ENCODE results near the gene MGAT5. TPM values are rescaled to one million over a fixed set of nuclear protein-coding genes. Genes with fewer than 3 reads are reported as not detected.

Gene MGAT5
- total RNA-seq, 1 experiment from 2014 or later: 52.4 TPM

DNA sequence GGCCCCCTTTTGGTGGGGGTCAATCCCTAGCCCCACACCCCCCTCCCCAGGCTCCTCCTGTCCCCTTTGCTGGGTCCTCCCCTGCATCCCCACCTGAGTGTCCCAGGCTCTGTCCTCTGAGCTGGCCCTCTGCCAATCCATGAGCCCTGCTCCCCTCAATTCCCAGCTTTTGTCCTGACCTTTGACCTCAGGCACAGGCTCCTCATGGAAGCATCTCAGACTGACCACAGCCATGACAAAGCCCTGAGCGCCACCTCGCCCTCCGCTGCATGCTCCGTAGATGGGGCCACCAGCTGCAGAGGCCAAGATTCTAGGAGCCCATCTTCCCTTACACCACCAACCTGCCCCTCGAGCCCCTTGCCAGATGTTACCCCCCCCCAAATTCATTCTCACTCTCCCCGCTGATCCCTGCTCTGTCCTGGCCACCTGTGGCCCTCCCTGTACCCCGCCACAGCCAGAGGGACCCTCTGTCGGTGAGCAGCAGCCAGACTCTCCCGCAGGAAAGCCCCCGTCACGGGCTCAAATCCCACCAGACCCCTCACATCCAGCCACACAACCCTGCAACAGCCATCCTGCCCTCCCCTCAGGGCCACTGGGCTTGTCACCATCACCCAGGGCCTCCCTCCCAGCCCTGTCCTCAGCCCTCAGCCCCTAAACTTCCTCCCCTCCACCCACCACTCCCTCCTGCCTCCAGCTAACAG lies 206.0 kb downstream of the MGAT5 start (continued):
- no peak for TF ChIP-seq CBFB (CRISPR knock-in tag; IDR thresholded peaks at IDR 0.05; ENCODE audit: low read depth)

- no peaks in the 10 kb centered on the region for H3K27me3 Mint-ChIP-seq (ENCODE audit: low read depth)
- ChIA-PET POLR2A (no interaction called here), CTCF (interaction anchor here (0.8 to 4.2 kb wide), 20 partner anchors 9 to 574 kb away, joined by 3 to 75 read pairs (median 4); partner anchors contain the start of gene TMEM163)
Observed at GRCh38 chr2:134460583-134460998, 206.7 kb downstream of the MGAT5 start.

More at GRCh38 chr2:134460583-134460998, 206.7 kb downstream of the MGAT5 start:
- ATAC-seq (peak; percentile 97), DNase-seq (ENCODE audit: low spot score) (peak; percentile 82)
- Mint-ChIP-seq H3K36me3 (no peaks in the 10 kb centered on the region), H3K4me3 (no peak overlapping the region), H3K27ac (no peak overlapping the region), H3K4me1 (peaks cover 5% of the 10 kb centered on the region; the same call in 1 of the 2 replicates), H3K9me3 (no peaks in the 10 kb centered on the region)
- TF ChIP-seq RORB (CRISPR knock-in tag; IDR thresholded peaks at IDR 0.05): no peak
- TF ChIP-seq ZSCAN18 (CRISPR knock-in tag; IDR thresholded peaks at IDR 0.05): no peak
- no peak for TF ChIP-seq TCF7 (CRISPR knock-in tag; IDR thresholded peaks at IDR 0.05; ENCODE audit: low read depth)
- no peak for TF ChIP-seq TP53 (CRISPR knock-in tag; IDR thresholded peaks at IDR 0.05)
- peak; percentile 42; the same call in 1 of the 2 replicates for TF ChIP-seq ZNF423 (CRISPR knock-in tag; IDR thresholded peaks at IDR 0.05)
- no peak for TF ChIP-seq HMGA2 (CRISPR knock-in tag; IDR thresholded peaks at IDR 0.05)
- TF ChIP-seq SP1 (CRISPR knock-in tag; conservative IDR thresholded peaks at IDR 0.05): 0 out of 2 replicates have a peak, but pooled peaks have one; percentile 25
- TF ChIP-seq ZNF317 (CRISPR knock-in tag; IDR thresholded peaks at IDR 0.05; ENCODE audit: borderline replicate concordance, low read depth): no peak
- no peak for TF ChIP-seq GRHL2 (CRISPR knock-in tag; IDR thresholded peaks at IDR 0.05; ENCODE audit: insufficient replicate concordance, severe bottlenecking)
- TF ChIP-seq, protein P1, sequence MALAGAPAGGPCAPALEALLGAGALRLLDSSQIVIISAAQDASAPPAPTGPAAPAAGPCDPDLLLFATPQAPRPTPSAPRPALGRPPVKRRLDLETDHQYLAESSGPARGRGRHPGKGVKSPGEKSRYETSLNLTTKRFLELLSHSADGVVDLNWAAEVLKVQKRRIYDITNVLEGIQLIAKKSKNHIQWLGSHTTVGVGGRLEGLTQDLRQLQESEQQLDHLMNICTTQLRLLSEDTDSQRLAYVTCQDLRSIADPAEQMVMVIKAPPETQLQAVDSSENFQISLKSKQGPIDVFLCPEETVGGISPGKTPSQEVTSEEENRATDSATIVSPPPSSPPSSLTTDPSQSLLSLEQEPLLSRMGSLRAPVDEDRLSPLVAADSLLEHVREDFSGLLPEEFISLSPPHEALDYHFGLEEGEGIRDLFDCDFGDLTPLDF (CRISPR knock-in tag; IDR thresholded peaks at IDR 0.05): no peak
- TF ChIP-seq, protein P2, sequence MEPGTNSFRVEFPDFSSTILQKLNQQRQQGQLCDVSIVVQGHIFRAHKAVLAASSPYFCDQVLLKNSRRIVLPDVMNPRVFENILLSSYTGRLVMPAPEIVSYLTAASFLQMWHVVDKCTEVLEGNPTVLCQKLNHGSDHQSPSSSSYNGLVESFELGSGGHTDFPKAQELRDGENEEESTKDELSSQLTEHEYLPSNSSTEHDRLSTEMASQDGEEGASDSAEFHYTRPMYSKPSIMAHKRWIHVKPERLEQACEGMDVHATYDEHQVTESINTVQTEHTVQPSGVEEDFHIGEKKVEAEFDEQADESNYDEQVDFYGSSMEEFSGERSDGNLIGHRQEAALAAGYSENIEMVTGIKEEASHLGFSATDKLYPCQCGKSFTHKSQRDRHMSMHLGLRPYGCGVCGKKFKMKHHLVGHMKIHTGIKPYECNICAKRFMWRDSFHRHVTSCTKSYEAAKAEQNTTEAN (CRISPR knock-in tag; IDR thresholded peaks at IDR 0.05): no peak
- peak; percentile 56; the same call in 1 of the 2 replicates for TF ChIP-seq CTCF (IDR thresholded peaks at IDR 0.05)
- no peak for TF ChIP-seq E2F4 (CRISPR knock-in tag; IDR thresholded peaks at IDR 0.05; ENCODE audit: borderline replicate concordance, low read depth)
